GM23248 (cell line): ENCODE measurements around the gene STAT5A. TPM values are rescaled to one million over a fixed set of nuclear protein-coding genes. Genes with fewer than 3 reads are reported as not detected.
"Not testable (repeated sequence)": the region's sequence is repeated elsewhere in the genome, so short reads cannot be mapped to it uniquely, and the experiment has no call there.

Experiments used
- DNase-seq: peaks from one replicate; pipeline ENCODE4 v3.0.0-alpha.2; 2015
- H2AFZ ChIP-seq: fragments of 200-600 bp; sonication (generic); 2 replicates; pipeline ENCODE4 v1.6.1; 2016; ENCODE audit warnings: antibody characterized with exemption
- H3F3A ChIP-seq: fragments of 200-600 bp; sonication (generic); 2 replicates; pipeline ENCODE4 v1.6.1; 2016; ENCODE audit warnings: mild to moderate bottlenecking, antibody characterized with exemption, mixed run types; ENCODE audit not compliant: insufficient read depth
- H3K27ac ChIP-seq: fragments of 200-600 bp; sonication (generic); 2 replicates; pipeline ENCODE4 v1.5.1; 2016; ENCODE audit warnings: mild to moderate bottlenecking
- H3K27me3 ChIP-seq: fragments of 200-600 bp; sonication (generic); replicated peaks from 2 replicates; pipeline ENCODE4 v1.6.1; 2016; ENCODE audit warnings: mild to moderate bottlenecking; ENCODE audit not compliant: insufficient read depth
- H3K36me3 ChIP-seq: fragments of 200-600 bp; sonication (generic); 2 replicates; pipeline ENCODE4 v1.6.1; 2016; ENCODE audit warnings: low read depth, mild to moderate bottlenecking
- H3K4me1 ChIP-seq: fragments of 200-600 bp; sonication (generic); 2 replicates; pipeline ENCODE4 v1.6.1; 2016; ENCODE audit warnings: mild to moderate bottlenecking; ENCODE audit not compliant: insufficient read depth
- H3K4me2 ChIP-seq: fragments of 200-600 bp; sonication (generic); one replicate; pipeline ENCODE4 v1.6.1; 2016; ENCODE audit warnings: mild to moderate bottlenecking; ENCODE audit not compliant: unreplicated experiment
- H3K4me3 ChIP-seq: fragments of 200-600 bp; sonication (generic); 2 replicates; pipeline ENCODE4 v1.5.1; 2016; ENCODE audit warnings: mild to moderate bottlenecking
- H3K79me2 ChIP-seq: fragments of 200-600 bp; sonication (generic); 2 replicates; pipeline ENCODE4 v1.6.1; 2016; ENCODE audit warnings: mild to moderate bottlenecking; ENCODE audit not compliant: insufficient read depth
- H3K9ac ChIP-seq: fragments of 200-600 bp; sonication (generic); 2 replicates; pipeline ENCODE4 v1.6.1; 2016; ENCODE audit warnings: mild to moderate bottlenecking
- H3K9me2 ChIP-seq: fragments of 200-600 bp; sonication (generic); 2 replicates; pipeline ENCODE4 v1.6.1; 2016; ENCODE audit warnings: mixed run types, mild to moderate bottlenecking, moderate library complexity; ENCODE audit not compliant: insufficient read depth
- H3K9me3 ChIP-seq: fragments of 200-600 bp; sonication (generic); one replicate; pipeline ENCODE4 v1.6.1; 2017; ENCODE audit warnings: low read depth
- H4K20me1 ChIP-seq: fragments of 200-600 bp; sonication (generic); 2 replicates; pipeline ENCODE4 v1.6.0; 2016; ENCODE audit not compliant: insufficient read depth
- EZH2 ChIP-seq: fragments of 200-600 bp; sonication (generic); IDR thresholded peaks from 2 replicates; pipeline ENCODE4 v1.6.1; 2018; ENCODE audit warnings: antibody characterized with exemption, mild to moderate bottlenecking; ENCODE audit not compliant: insufficient read depth, poor library complexity, severe bottlenecking
- EZH2phosphoT487 ChIP-seq: fragments of 200-600 bp; sonication (generic); IDR thresholded peaks from 2 replicates; pipeline ENCODE4 v1.6.1; 2018; ENCODE audit warnings: antibody characterized with exemption, moderate library complexity, mild to moderate bottlenecking, low read depth; ENCODE audit not compliant: insufficient read depth
- WGBS, 2 experiments: methylation state at CpG; one replicate each; pipeline ENCODE4 v1.1.6; 2015 to 2017; ENCODE audit warnings: low lambda C conversion rate in 2 of 2, low coverage in 1 of 2; ENCODE audit errors: missing lambda C conversion rate in 2 of 2; 5-methylcytosine and 5-hydroxymethylcytosine counted together
- in situ Hi-C: fragments of 300-500 bp; cut with MboI; formaldehyde crosslinking; loops from 2 replicates; pipeline ENCODE4 v1.15.0; 2020
- polyA plus RNA-seq: library from polyadenylated mRNA; unstranded; fragments of >200 nt; fragmentation: Nextera tagmentation; extraction: Ambion mirVana; gene quantifications from 2 replicates; pipeline ENCODE4 v1.2.1, GENCODE V29; 2016
- total RNA-seq: library from RNA; depleted of rRNA; stranded (reverse); fragments of >200 nt; shearing (Covaris generic); gene quantifications from 2 replicates; pipeline ENCODE4 v1.2.3, GENCODE V29; 2014; rRNA removed

STAT5A gene
- 21.2 and 26.3 TPM in 2 replicates for total RNA-seq
- 6.7 and 6.8 TPM in 2 replicates for polyA plus RNA-seq

- H3K9ac ChIP-seq = peak within 1 kb of the TSS; percentile 73
- WGBS, 2 experiments = 2 to 3% methylated on average over 61 to 86 of the region's 88 CpGs
- in situ Hi-C loops = no loop called here
Observed at GRCh38 chr17:42287977-42288802, at the start of gene STAT5A. Gene STAT5A (plus strand): TSS chr17:42288498. CDS start chr17:42289412, 914 bp downstream.

DNA sequence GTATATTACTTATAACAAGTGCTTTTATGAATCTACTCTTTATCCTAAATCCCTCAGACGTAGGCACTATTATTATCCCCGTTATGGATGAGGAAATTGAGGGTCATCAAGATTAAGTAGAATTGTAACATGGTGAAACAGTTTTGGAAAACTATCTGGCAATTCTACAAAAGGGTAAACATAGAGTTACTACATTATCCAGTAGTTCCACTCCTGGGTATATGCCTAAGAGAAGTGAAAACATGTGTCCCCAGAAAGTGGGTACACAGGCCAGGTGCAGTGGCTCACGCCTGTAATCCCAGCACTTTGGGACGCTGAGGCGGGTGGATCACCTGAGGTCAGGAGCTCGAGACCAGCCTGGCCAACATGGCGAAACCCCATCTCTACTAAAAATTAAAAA lies 48.7 kb upstream of the STAT5A start:
- DNase-seq, H3K9ac ChIP-seq, H2AFZ ChIP-seq, H3K27ac ChIP-seq, H3K27me3 ChIP-seq, H3K36me3 ChIP-seq, H3K9me3 ChIP-seq, in situ Hi-C loops, H3K4me1 ChIP-seq, H4K20me1 ChIP-seq, H3K9me2 ChIP-seq, H3F3A ChIP-seq, H3K4me2 ChIP-seq, H3K4me3 ChIP-seq: not testable (repeated sequence)
- peaks cover 92% of the 10 kb centered on the region for H3K79me2 ChIP-seq
- WGBS, 2 experiments = 90 to 91% methylated on average over 7 of the region's 7 CpGs

More at GRCh38 chr17:42287977-42288802, at the start of gene STAT5A:
- Histone ChIP-seq H3K9me3 (no peaks in the 10 kb centered on the region), H3K36me3 (no peaks in the 10 kb centered on the region), H2AFZ (peak within 1 kb of the TSS; percentile 81), H4K20me1 (no peaks in the 10 kb centered on the region), H3K27me3 (no peaks in the 10 kb centered on the region), H3K4me1 (peaks cover 11% of the 10 kb centered on the region), H3F3A (no peaks in the 10 kb centered on the region), H3K9me2 (no peaks in the 10 kb centered on the region), H3K27ac (peak within 1 kb of the TSS; percentile 44), H3K4me2 (peak within 1 kb of the TSS; percentile 87), H3K79me2 (no peaks in the 10 kb centered on the region), H3K4me3 (peak within 1 kb of the TSS; percentile 76)
- peak; percentile 93 for DNase-seq
- TF ChIP-seq EZH2 = no peak
- TF ChIP-seq EZH2phosphoT487 = no peak

GRCh38 chr17:42240201-42240600 lies 48.1 kb upstream of the STAT5A start:
- H3F3A ChIP-seq = no peaks in the 10 kb centered on the region
- H3K27me3 ChIP-seq = no peaks in the 10 kb centered on the region
- H3K4me3 ChIP-seq = no peak overlapping the region
- no peak overlapping the region for H2AFZ ChIP-seq
- no peak overlapping the region for H3K4me2 ChIP-seq
- H3K9ac ChIP-seq = no peak overlapping the region
- no peaks in the 10 kb centered on the region for H3K9me3 ChIP-seq
- H3K27ac ChIP-seq = no peak overlapping the region
- peaks cover 92% of the 10 kb centered on the region for H3K79me2 ChIP-seq
- WGBS, 2 experiments = 78 to 84% methylated on average over 5 of the region's 5 CpGs
- no peak for TF ChIP-seq EZH2
- TF ChIP-seq EZH2phosphoT487 = no peak
- H3K9me2 ChIP-seq = no peaks in the 10 kb centered on the region
- H3K4me1 ChIP-seq = no peaks in the 10 kb centered on the region
- in situ Hi-C loops = no loop called here
- no peak for DNase-seq
- H4K20me1 ChIP-seq = no peaks in the 10 kb centered on the region
- H3K36me3 ChIP-seq = no peaks in the 10 kb centered on the region

GRCh38 chr17:42240863-42241262 lies 47.4 kb upstream of the STAT5A start:
- DNase-seq, H3F3A ChIP-seq, H3K4me1 ChIP-seq, H4K20me1 ChIP-seq, H3K4me2 ChIP-seq, H3K9me3 ChIP-seq, H3K4me3 ChIP-seq, H2AFZ ChIP-seq, H3K27ac ChIP-seq, H3K27me3 ChIP-seq, H3K36me3 ChIP-seq, H3K9me2 ChIP-seq, in situ Hi-C loops, H3K9ac ChIP-seq: not testable (repeated sequence)
- H3K79me2 ChIP-seq = peaks cover 92% of the 10 kb centered on the region
- WGBS, 2 experiments = 65 to 69% methylated on average over 4 of the region's 4 CpGs
